OCI-LY3 (cell line): ENCODE data around the gene AKTIP.
"Not testable (repeated sequence)": the region's sequence is repeated elsewhere in the genome, so short reads cannot be mapped to it uniquely, and the experiment has no call there.

Source experiments
- H2AFZ ChIP-seq: fragments of 200-600, 300-600 bp; shearing (Covaris generic); 2 replicates; pipeline ENCODE4 v1.6.0; 2014; ENCODE audit warnings: antibody characterized with exemption, low read depth, low read length
- H3K27ac ChIP-seq: fragments of 200-600, 300-600 bp; sonication (generic); 2 replicates; pipeline ENCODE4 v1.5.1; 2014; ENCODE audit warnings: mild to moderate bottlenecking, low read length, moderate library complexity, mixed read lengths
- H3K27me3 ChIP-seq: fragments of 200-600, 300-600 bp; sonication (generic); 2 replicates; pipeline ENCODE4 v1.6.1; 2014; ENCODE audit warnings: low read depth, low read length, mixed read lengths
- H3K36me3 ChIP-seq: fragments of 200-600, 300-600 bp; sonication (generic); replicated peaks from 2 replicates; pipeline ENCODE3; 2014; ENCODE audit warnings: low read depth, low read length, mixed read lengths
- H3K4me1 ChIP-seq: fragments of 300-600, 200-600 bp; sonication (generic); 2 replicates; pipeline ENCODE4 v1.6.1; 2014; ENCODE audit warnings: low read length, mixed read lengths
- H3K4me2 ChIP-seq: fragments of 200-600, 300-600 bp; sonication (generic); 2 replicates; pipeline ENCODE4 v1.6.1; 2014; ENCODE audit warnings: low read length, mixed read lengths
- H3K4me3 ChIP-seq: fragments of 300-600, 200-600 bp; sonication (generic); 2 replicates; pipeline ENCODE4 v1.5.1; 2014; ENCODE audit warnings: antibody characterized with exemption, mild to moderate bottlenecking, low read length, moderate library complexity
- H3K79me2 ChIP-seq: fragments of 300-600, 200-600 bp; shearing (Covaris generic); 2 replicates; pipeline ENCODE4 v1.6.1; 2014; ENCODE audit warnings: mild to moderate bottlenecking, low read length, mixed read lengths
- H3K9ac ChIP-seq: fragments of 300-600, 200-600 bp; shearing (Covaris generic); 2 replicates; pipeline ENCODE4 v1.6.0; 2014; ENCODE audit warnings: mild to moderate bottlenecking, low read length, moderate library complexity
- H3K9me3 ChIP-seq: fragments of 200-600, 300-600 bp; shearing (Covaris generic); 2 replicates; pipeline ENCODE4 v1.6.1; 2014; ENCODE audit warnings: low read length, mixed read lengths; ENCODE audit not compliant: insufficient read depth
- H4K20me1 ChIP-seq: fragments of 200-600, 300-600 bp; sonication (generic); 2 replicates; pipeline ENCODE4 v1.6.1; 2016; ENCODE audit warnings: low read length, mixed read lengths; ENCODE audit not compliant: insufficient read depth
- EZH2phosphoT487 ChIP-seq: fragments of 200-600 bp; shearing (Covaris generic); IDR thresholded peaks from 2 replicates; pipeline ENCODE4 v1.6.1; 2018; ENCODE audit warnings: antibody characterized with exemption, mixed run types, low read depth
- TF ChIP-seq, protein P1 (sequence below): fragments of 200-600, 300-600 bp; sonication (generic); IDR thresholded peaks from 2 replicates; pipeline ENCODE4 v1.5.1; 2014; ENCODE audit warnings: antibody characterized with exemption, low read length, low read depth

The AKTIP gene

DNA sequence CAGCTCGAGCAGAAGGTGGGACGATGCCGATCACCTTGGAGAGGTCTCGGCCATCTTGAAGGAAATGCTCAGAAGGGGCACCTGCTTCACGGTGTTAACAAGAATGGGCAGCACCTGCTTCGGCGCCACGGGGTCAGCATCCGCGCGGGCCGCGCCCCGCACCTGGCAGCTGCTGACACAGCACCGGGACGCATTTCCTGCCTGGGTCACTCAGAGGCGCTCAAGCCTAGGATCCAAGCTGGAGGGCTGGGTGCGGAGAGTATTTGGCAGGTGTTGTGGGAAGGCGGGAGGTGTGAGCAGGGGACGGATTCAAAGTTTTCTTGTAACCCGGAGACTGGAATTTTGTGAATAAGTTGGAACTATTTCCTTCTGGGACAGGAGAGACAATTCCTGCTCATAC, 39.3 kb upstream of the AKTIP start:
- Histone ChIP-seq H3K4me1 (no peaks in the 10 kb centered on the region), H3K4me2 (no peak overlapping the region)
- no peak for TF ChIP-seq EZH2phosphoT487
- TF ChIP-seq, protein P1, sequence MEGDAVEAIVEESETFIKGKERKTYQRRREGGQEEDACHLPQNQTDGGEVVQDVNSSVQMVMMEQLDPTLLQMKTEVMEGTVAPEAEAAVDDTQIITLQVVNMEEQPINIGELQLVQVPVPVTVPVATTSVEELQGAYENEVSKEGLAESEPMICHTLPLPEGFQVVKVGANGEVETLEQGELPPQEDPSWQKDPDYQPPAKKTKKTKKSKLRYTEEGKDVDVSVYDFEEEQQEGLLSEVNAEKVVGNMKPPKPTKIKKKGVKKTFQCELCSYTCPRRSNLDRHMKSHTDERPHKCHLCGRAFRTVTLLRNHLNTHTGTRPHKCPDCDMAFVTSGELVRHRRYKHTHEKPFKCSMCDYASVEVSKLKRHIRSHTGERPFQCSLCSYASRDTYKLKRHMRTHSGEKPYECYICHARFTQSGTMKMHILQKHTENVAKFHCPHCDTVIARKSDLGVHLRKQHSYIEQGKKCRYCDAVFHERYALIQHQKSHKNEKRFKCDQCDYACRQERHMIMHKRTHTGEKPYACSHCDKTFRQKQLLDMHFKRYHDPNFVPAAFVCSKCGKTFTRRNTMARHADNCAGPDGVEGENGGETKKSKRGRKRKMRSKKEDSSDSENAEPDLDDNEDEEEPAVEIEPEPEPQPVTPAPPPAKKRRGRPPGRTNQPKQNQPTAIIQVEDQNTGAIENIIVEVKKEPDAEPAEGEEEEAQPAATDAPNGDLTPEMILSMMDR = no peak

DNA sequence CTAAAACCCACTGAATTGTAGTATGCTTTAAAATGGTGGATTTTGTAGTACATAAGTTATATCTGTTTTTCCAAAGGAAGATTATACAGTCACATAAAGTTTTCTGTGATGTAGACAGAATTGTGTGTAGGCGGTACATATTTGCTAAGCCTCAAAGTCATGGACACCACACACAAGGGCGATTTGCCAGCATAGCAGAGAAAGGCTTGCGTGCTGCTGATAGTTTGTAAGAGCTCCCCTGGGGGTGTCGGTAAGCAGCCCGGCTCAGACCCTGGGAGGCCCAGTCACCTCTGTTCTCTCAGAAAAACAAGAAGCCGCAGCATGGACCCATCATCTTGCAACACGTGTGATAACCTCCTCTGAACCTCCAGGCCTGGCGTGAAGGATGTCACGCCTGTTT, 38.3 kb upstream of the AKTIP start:
- H3K27ac ChIP-seq = no peak overlapping the region
- no peaks in the 10 kb centered on the region for H3K36me3 ChIP-seq
- no peak overlapping the region for H2AFZ ChIP-seq
- H3K27me3 ChIP-seq = peaks cover 18% of the 10 kb centered on the region
- no peak overlapping the region for H3K4me3 ChIP-seq
- no peak overlapping the region for H3K9ac ChIP-seq
- H3K9me3 ChIP-seq = no peaks in the 10 kb centered on the region
- TF ChIP-seq, protein P1 = no peak
- TF ChIP-seq EZH2phosphoT487 = no peak
- no peaks in the 10 kb centered on the region for H4K20me1 ChIP-seq
- H3K4me2 ChIP-seq = no peak overlapping the region
- no peaks in the 10 kb centered on the region for H3K4me1 ChIP-seq
- no peaks in the 10 kb centered on the region for H3K79me2 ChIP-seq

More for the DNA sequence above, 39.3 kb upstream of the AKTIP start:
- Histone ChIP-seq H3K9me3 (no peaks in the 10 kb centered on the region), H3K4me3 (no peak overlapping the region), H3K79me2 (no peaks in the 10 kb centered on the region), H4K20me1 (no peaks in the 10 kb centered on the region), H2AFZ (no peak overlapping the region), H3K27me3 (peaks cover 27% of the 10 kb centered on the region), H3K9ac (no peak overlapping the region), H3K27ac (no peak overlapping the region), H3K36me3 (no peaks in the 10 kb centered on the region)

DNA sequence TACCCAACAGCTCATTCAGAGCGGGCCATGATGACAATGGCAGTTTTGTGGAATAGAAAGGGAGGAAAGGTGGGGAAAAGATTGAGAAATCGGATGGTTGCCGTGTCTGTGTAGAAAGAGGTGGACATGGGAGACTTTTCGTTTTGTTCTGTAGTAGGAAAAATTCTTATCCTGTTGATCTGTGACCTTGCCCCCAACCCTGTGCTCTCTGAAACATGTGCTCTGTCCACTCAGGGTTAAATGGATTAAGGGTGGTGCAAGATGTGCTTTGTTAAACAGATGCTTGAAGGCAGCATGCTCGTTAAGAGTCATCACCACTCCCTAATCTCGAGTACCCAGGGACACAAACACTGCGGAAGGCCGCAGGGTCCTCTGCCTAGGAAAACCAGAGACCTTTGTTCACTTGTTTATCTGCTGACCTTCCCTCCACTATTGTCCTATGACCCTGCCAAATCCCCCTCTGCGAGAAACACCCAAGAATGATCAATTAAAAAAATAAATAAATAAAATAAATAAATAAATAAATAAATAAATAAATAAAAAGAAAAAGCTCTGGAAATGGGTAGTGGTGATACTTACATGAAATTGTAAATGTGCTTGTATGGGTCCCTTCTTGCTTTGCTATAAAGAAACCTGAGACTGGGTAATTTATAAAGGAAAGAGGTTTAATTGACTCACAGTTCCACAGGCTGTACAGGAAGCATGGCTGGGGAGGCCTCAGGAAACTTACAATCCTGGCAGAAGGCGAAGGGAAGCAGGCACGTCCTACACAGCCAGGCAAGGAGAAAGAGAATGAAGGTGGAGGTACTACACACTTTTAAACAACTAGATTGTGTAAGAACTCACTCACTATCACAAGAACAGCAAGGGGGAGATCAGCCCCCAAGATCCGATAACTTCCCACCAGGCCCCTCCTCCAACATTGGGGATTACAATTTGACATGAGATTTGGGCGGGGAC, 37.0 kb upstream of the AKTIP start:
- not testable (repeated sequence) for H3K4me2 ChIP-seq, H2AFZ ChIP-seq, H3K36me3 ChIP-seq, H3K9ac ChIP-seq, H3K79me2 ChIP-seq, H3K4me1 ChIP-seq, H3K9me3 ChIP-seq, H3K4me3 ChIP-seq, H3K27ac ChIP-seq, H3K27me3 ChIP-seq, H4K20me1 ChIP-seq

GRCh38 chr16:53539346-53539745, 36.3 kb upstream of the AKTIP start:
- H3K9ac ChIP-seq, H2AFZ ChIP-seq, H4K20me1 ChIP-seq, H3K36me3 ChIP-seq, H3K27me3 ChIP-seq, H3K4me2 ChIP-seq, H3K79me2 ChIP-seq, H3K27ac ChIP-seq, H3K9me3 ChIP-seq, H3K4me3 ChIP-seq: not testable (repeated sequence)
- peaks cover 15% of the 10 kb centered on the region for H3K4me1 ChIP-seq

- H3K27me3 ChIP-seq = no peaks in the 10 kb centered on the region
- no peaks in the 10 kb centered on the region for H3K79me2 ChIP-seq
- no peak overlapping the region for H3K27ac ChIP-seq
- no peaks in the 10 kb centered on the region for H3K9me3 ChIP-seq
- H3K36me3 ChIP-seq = no peaks in the 10 kb centered on the region
- peaks cover 18% of the 10 kb centered on the region for H3K4me1 ChIP-seq
- H3K9ac ChIP-seq = no peak overlapping the region
- TF ChIP-seq, protein P1 = no peak
- no peak for TF ChIP-seq EZH2phosphoT487
- no peak overlapping the region for H3K4me3 ChIP-seq
- H3K4me2 ChIP-seq = no peak overlapping the region
- no peaks in the 10 kb centered on the region for H4K20me1 ChIP-seq
- no peak overlapping the region for H2AFZ ChIP-seq
Measured at GRCh38 chr16:53537626-53538025, 34.6 kb upstream of the AKTIP start.
